Endothelial cell of umbilical vein (primary cell): ENCODE data around the gene DHCR7. TPM values are rescaled to one million over a fixed set of nuclear protein-coding genes. Genes with fewer than 3 reads are reported as not detected.

Source experiments
- BruUV-seq: library from RNA; stranded (reverse); fragments of 400-500 nt; replicated peaks from 2 replicates; lab custom pipeline; 2021; lab: Mats Ljungman, UMichigan
- CTCF ChIA-PET: fragments of 300-600, 350-600 bp; sonication (Branson Sonifier 250); formaldehyde crosslinking; loops from one replicate; lab custom pipeline; 2021; ENCODE audit warnings: antibody characterized with exemption, inconsistent platforms; lab: Charles Lee
- POLR2A ChIA-PET: fragments of 300-600, 350-600 bp; sonication (Branson Sonifier 250); formaldehyde crosslinking; loops from one replicate; lab custom pipeline; 2021; ENCODE audit warnings: antibody characterized with exemption, inconsistent platforms; lab: Charles Lee
- DNase-seq: peaks from one replicate; pipeline ENCODE4 v3.0.0-alpha.2; 2011; ENCODE audit warnings: low read depth, low spot score
- FAIRE-seq: peaks from 2 replicates; lab custom pipeline; 2011; peaks lifted over from hg19 to GRCh38; lab: Jason Lieb, UNC
- H2AFZ ChIP-seq: 2 replicates; pipeline ENCODE4 v1.6.0; 2012; ENCODE audit warnings: low read depth, low read length, control low read depth, inconsistent platforms
- H3K27ac ChIP-seq: 2 replicates; pipeline ENCODE4 v1.5.1; 2011; ENCODE audit warnings: low read depth, mild to moderate bottlenecking, control low read depth, low read length, moderate library complexity; ENCODE audit not compliant: insufficient read depth
- H3K27me3 ChIP-seq, 2 experiments: 2 replicates each; pipeline versions ENCODE4 v1.6.0 to v1.6.1; 2011; ENCODE audit warnings: low read length in 2 of 2, mixed read lengths in 1 of 2; ENCODE audit not compliant: control insufficient read depth in 2 of 2, insufficient read depth in 2 of 2
- H3K36me3 ChIP-seq, 2 experiments: 2 replicates in 1 of 2; 3 replicates in 1 of 2; pipeline ENCODE4 v1.5.1; 2011; ENCODE audit warnings: low read length in 2 of 2, mild to moderate bottlenecking in 1 of 2, moderate library complexity in 1 of 2; ENCODE audit not compliant: control insufficient read depth in 2 of 2, insufficient read depth in 2 of 2; ENCODE audit errors: extremely low read depth in 1 of 2
- H3K4me1 ChIP-seq: 3 replicates; pipeline ENCODE4 v1.5.1; 2011; ENCODE audit warnings: mild to moderate bottlenecking, low read length; ENCODE audit not compliant: control insufficient read depth, insufficient read depth; ENCODE audit errors: extremely low read depth
- H3K4me2 ChIP-seq: 2 replicates; pipeline ENCODE4 v1.6.1; 2011; ENCODE audit warnings: low read length, control low read depth, mixed read lengths; ENCODE audit not compliant: insufficient read depth
- H3K4me3 ChIP-seq, 3 experiments: fragments of 200-600 bp in 1 of 3; sonication (generic), shearing (Covaris generic) in 1 of 3; replicated peaks in 1 of 3; 2 replicates each; pipeline ENCODE4 v1.5.1; 2011 to 2016; ENCODE audit warnings: control low read depth in 3 of 3, low read length in 3 of 3, mild to moderate bottlenecking in 2 of 3, inconsistent platforms in 1 of 3, low read depth in 1 of 3, moderate library complexity in 1 of 3; ENCODE audit not compliant: insufficient read depth in 1 of 3
- H3K79me2 ChIP-seq: 2 replicates; pipeline ENCODE4 v1.6.0; 2012; ENCODE audit warnings: low read length, inconsistent platforms; ENCODE audit not compliant: control insufficient read depth, insufficient read depth
- H3K9ac ChIP-seq: replicated peaks from 2 replicates; pipeline ENCODE3; 2011; ENCODE audit warnings: low read length, control low read depth; ENCODE audit not compliant: insufficient read depth; ENCODE audit errors: extremely low read depth
- H3K9me1 ChIP-seq: replicated peaks from 3 replicates; pipeline ENCODE4 v1.6.0; 2011; ENCODE audit warnings: mild to moderate bottlenecking, low read length; ENCODE audit not compliant: control insufficient read depth, insufficient read depth; ENCODE audit errors: extremely low read depth
- H3K9me3 ChIP-seq: replicated peaks from 2 replicates; pipeline ENCODE4 v1.5.1; 2012; ENCODE audit warnings: low read length, inconsistent platforms; ENCODE audit not compliant: control insufficient read depth, insufficient read depth
- H4K20me1 ChIP-seq: replicated peaks from 2 replicates; pipeline ENCODE3; 2011; ENCODE audit warnings: mild to moderate bottlenecking, low read length; ENCODE audit not compliant: control insufficient read depth, insufficient read depth; ENCODE audit errors: extremely low read depth
- CTCF ChIP-seq, 2 donors: IDR thresholded peaks; 1 replicate in 1 of 2; 2 replicates in 1 of 2; pipeline ENCODE4 v1.5.1; 2011; ENCODE audit warnings: low read length in 2 of 2, mild to moderate bottlenecking in 2 of 2, moderate library complexity in 2 of 2, control low read depth in 1 of 2, inconsistent platforms in 1 of 2, low read depth in 1 of 2; ENCODE audit not compliant: insufficient read depth in 1 of 2; ENCODE audit errors: extremely low read depth in 1 of 2
- EZH2 ChIP-seq: IDR thresholded peaks from 2 replicates; pipeline ENCODE4 v1.6.1; 2012; ENCODE audit warnings: borderline replicate concordance, low read depth, mild to moderate bottlenecking, moderate library complexity, low read length, inconsistent platforms; ENCODE audit not compliant: severe bottlenecking
- FOS ChIP-seq: IDR thresholded peaks from 2 replicates; pipeline ENCODE4 v1.6.1; 2011; ENCODE audit warnings: mild to moderate bottlenecking, low read length, moderate library complexity, borderline replicate concordance; ENCODE audit not compliant: insufficient read depth
- GATA2 ChIP-seq: IDR thresholded peaks from 2 replicates; pipeline ENCODE4 v1.7.0; 2011; ENCODE audit warnings: low read depth, mild to moderate bottlenecking, moderate library complexity, mixed read lengths, low read length; ENCODE audit not compliant: insufficient read length, insufficient read depth
- JUN ChIP-seq: IDR thresholded peaks from 2 replicates; pipeline ENCODE4 v1.6.1; 2011; ENCODE audit warnings: borderline replicate concordance, low read depth; ENCODE audit not compliant: insufficient read length, insufficient read depth
- MYC ChIP-seq: IDR thresholded peaks from one replicate; pipeline ENCODE4 v1.6.1; 2011; ENCODE audit warnings: mild to moderate bottlenecking, low read depth, low read length
- POLR2A ChIP-seq: IDR thresholded peaks from 2 replicates; pipeline ENCODE4 v1.6.1; 2012; ENCODE audit warnings: low read depth, mild to moderate bottlenecking, control low read depth, low read length
- POLR2AphosphoS5 ChIP-seq: IDR thresholded peaks from 2 replicates; pipeline ENCODE4 v1.6.1; 2012; ENCODE audit warnings: low read depth, mild to moderate bottlenecking, control low read depth, low read length, moderate library complexity; ENCODE audit not compliant: insufficient read depth
- dilution Hi-C: fragments of 300-500 bp; cut with MboI; formaldehyde crosslinking; loops from one replicate; pipeline ENCODE4 v1.15.0; 2019; ENCODE audit warnings: low sequenced_read_pairs; ENCODE audit not compliant: extremely low pct_ligation_motif_present
- intact Hi-C: fragments of 100-400 bp; cut with micrococcal nuclease; formaldehyde crosslinking; loops from one replicate; pipeline ENCODE4 v1.10.0; 2022
- polyA plus RNA-seq, 4 experiments: library from polyadenylated mRNA; depleted of rRNA in 3 of 4; stranded (reverse) in 3 of 4; unstranded in 1 of 4; fragments of >200 nt; gene quantifications; 2 replicates each; pipeline versions ENCODE4 v1.2.1 to v1.2.3, GENCODE V29; 2011 to 2012; ENCODE audit warnings: missing spikeins in 1 of 4
- total RNA-seq: library from RNA; stranded (reverse); gene quantifications from 2 replicates; pipeline ENCODE4 v1.2.3, GENCODE V29; 2021
- TF ChIP-seq, protein P1 (sequence below): IDR thresholded peaks from 2 replicates; pipeline ENCODE4 v1.6.1; 2011; ENCODE audit not compliant: insufficient read depth, insufficient read length

DHCR7 gene
- total and polyA plus RNA-seq, 2 donors (not counting 3 experiments of a cell fraction or from before 2014, with no cell fraction given) = 171 to 175 TPM

DNA sequence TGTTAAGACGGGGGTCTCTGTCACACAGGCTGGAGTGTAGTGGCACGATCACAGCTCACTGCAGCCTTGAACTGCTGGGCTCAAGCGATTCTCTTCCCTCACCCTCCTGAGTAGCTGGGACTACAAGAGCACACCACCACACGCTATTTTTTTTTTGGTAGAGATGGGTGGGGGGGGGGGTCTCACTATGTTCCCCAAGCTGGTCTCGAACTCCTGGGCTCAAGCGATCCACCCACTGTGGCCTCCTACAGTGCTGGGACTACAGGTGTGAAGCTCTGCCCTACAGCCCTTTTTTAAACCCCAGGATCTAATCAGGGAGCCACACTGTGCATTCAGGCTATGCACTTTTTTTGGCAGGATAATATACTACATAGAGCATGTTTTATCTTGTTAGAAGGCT lies 1.4 kb upstream of the DHCR7 start:
- Histone ChIP-seq H3K9me3 (no peaks in the 10 kb centered on the region), H3K9ac (peak overlapping the region; percentile 45), H2AFZ (no peak overlapping the region), H3K4me2 (peak overlapping the region; percentile 88), H3K79me2 (peaks cover 45% of the 10 kb centered on the region), H3K9me1 (no peaks in the 10 kb centered on the region), H3K4me1 (peaks cover 39% of the 10 kb centered on the region), H3K4me3 (peak overlapping the region; percentile 29 to 98 (median 58)), H3K27me3 (no peaks in the 10 kb centered on the region), H3K27ac (no peak overlapping the region), H4K20me1 (no peaks in the 10 kb centered on the region), H3K36me3 (peaks cover 4% of the 10 kb centered on the region in 2 experiments)
- FAIRE-seq = peak; percentile 43
- intact Hi-C loops = loop anchor here (5.0 kb wide), 1 partner anchor 113 kb away; no protein-coding TSS in a partner anchor
- POLR2A ChIA-PET = no interaction called here
- no peak for TF ChIP-seq JUN
- no peak for TF ChIP-seq POLR2AphosphoS5
- no peak for TF ChIP-seq CTCF (IDR thresholded peaks at IDR 0.05; ENCODE audit: extremely low read depth in 1 of 2, insufficient read depth in 1 of 2, low read depth in 1 of 2, low read length in 2 of 2)
- DNase-seq = no peak
- dilution Hi-C loops = no loop called here
- no TSS peak for BruUV-seq
- CTCF ChIA-PET = interaction anchor here (1.0 to 4.2 kb wide), 3 partner anchors 17 to 114 kb away, joined by 3 to 29 read pairs (median 4); no protein-coding TSS in a partner anchor

DNA sequence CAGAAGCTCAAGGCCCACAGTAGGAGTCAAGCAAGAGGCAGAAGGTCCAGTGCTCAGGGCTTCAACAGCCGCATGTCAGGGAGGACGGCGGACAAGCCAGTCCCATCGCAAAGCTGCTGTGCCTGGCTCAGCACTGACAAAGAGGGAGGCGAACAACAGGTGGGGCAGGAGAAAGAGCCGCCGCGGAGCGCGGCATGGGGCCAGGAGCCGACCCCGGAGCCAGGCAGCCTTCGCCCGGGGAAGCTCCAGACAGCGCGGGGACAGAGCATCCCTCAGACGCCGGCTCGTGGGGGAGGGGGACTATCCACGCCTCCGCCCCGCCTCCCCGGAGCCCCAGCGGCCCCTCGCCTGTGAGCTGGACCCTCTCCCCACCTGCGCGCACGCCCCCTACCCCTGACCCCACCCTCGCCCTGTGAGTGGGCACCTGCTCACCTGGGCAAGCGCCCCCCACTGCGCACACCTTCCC lies 369 bp downstream of the DHCR7 start:
- no peaks in the 10 kb centered on the region for H3K9me3 ChIP-seq
- H2AFZ ChIP-seq = peak overlapping the region; percentile 54
- H3K4me1 ChIP-seq = peaks cover 31% of the 10 kb centered on the region
- peak overlapping the region; percentile 2 for H3K27ac ChIP-seq
- ChIA-PET POLR2A (no interaction called here), CTCF (interaction anchor here (1.2 to 4.2 kb wide), 3 partner anchors 21 to 132 kb away, joined by 3 to 29 read pairs (median 8); no protein-coding TSS in a partner anchor)
- no peaks in the 10 kb centered on the region for H3K27me3 ChIP-seq
- H3K9ac ChIP-seq = peak overlapping the region; percentile 55
- dilution Hi-C loops (no loop called here), intact Hi-C loops (loop anchor here (5.0 kb wide), 1 partner anchor 114 kb away; no protein-coding TSS in a partner anchor)
- TF ChIP-seq MYC = no peak
- TF ChIP-seq, protein P1, sequence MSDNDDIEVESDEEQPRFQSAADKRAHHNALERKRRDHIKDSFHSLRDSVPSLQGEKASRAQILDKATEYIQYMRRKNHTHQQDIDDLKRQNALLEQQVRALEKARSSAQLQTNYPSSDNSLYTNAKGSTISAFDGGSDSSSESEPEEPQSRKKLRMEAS = no peak
- TF ChIP-seq EZH2 = no peak
- TF ChIP-seq POLR2A = no peak
- no peak for TF ChIP-seq GATA2
- no peak for TF ChIP-seq FOS
- no peak for TF ChIP-seq JUN
- no peak for TF ChIP-seq CTCF (IDR thresholded peaks at IDR 0.05; ENCODE audit: extremely low read depth in 1 of 2, insufficient read depth in 1 of 2, low read depth in 1 of 2, low read length in 2 of 2)
- TF ChIP-seq POLR2AphosphoS5 = no peak
- DNase-seq (peak; percentile 28), FAIRE-seq (peak; percentile 46)
- no TSS peak for BruUV-seq
- H3K4me3 ChIP-seq = peak overlapping the region; percentile 29 to 98 (median 61)
- no peaks in the 10 kb centered on the region for H4K20me1 ChIP-seq
- H3K9me1 ChIP-seq = no peaks in the 10 kb centered on the region
- peak overlapping the region; percentile 51 for H3K4me2 ChIP-seq
- peaks cover 30% of the 10 kb centered on the region for H3K79me2 ChIP-seq
- H3K36me3 ChIP-seq = peaks cover 6 to 16% of the 10 kb centered on the region in 2 experiments
